GM23248 (cell line): ENCODE results near the gene C10orf88. TPM values are rescaled to one million over a fixed set of nuclear protein-coding genes. Genes with fewer than 3 reads are reported as not detected.

Experiments
- DNase-seq: peaks from one replicate; pipeline ENCODE4 v3.0.0-alpha.2; 2015
- H2AFZ ChIP-seq: fragments of 200-600 bp; sonication (generic); 2 replicates; pipeline ENCODE4 v1.6.1; 2016; ENCODE audit warnings: antibody characterized with exemption
- H3F3A ChIP-seq: fragments of 200-600 bp; sonication (generic); 2 replicates; pipeline ENCODE4 v1.6.1; 2016; ENCODE audit warnings: mild to moderate bottlenecking, antibody characterized with exemption, mixed run types; ENCODE audit not compliant: insufficient read depth
- H3K27ac ChIP-seq: fragments of 200-600 bp; sonication (generic); 2 replicates; pipeline ENCODE4 v1.5.1; 2016; ENCODE audit warnings: mild to moderate bottlenecking
- H3K27me3 ChIP-seq: fragments of 200-600 bp; sonication (generic); replicated peaks from 2 replicates; pipeline ENCODE4 v1.6.1; 2016; ENCODE audit warnings: mild to moderate bottlenecking; ENCODE audit not compliant: insufficient read depth
- H3K36me3 ChIP-seq: fragments of 200-600 bp; sonication (generic); 2 replicates; pipeline ENCODE4 v1.6.1; 2016; ENCODE audit warnings: low read depth, mild to moderate bottlenecking
- H3K4me1 ChIP-seq: fragments of 200-600 bp; sonication (generic); 2 replicates; pipeline ENCODE4 v1.6.1; 2016; ENCODE audit warnings: mild to moderate bottlenecking; ENCODE audit not compliant: insufficient read depth
- H3K4me2 ChIP-seq: fragments of 200-600 bp; sonication (generic); one replicate; pipeline ENCODE4 v1.6.1; 2016; ENCODE audit warnings: mild to moderate bottlenecking; ENCODE audit not compliant: unreplicated experiment
- H3K4me3 ChIP-seq: fragments of 200-600 bp; sonication (generic); 2 replicates; pipeline ENCODE4 v1.5.1; 2016; ENCODE audit warnings: mild to moderate bottlenecking
- H3K79me2 ChIP-seq: fragments of 200-600 bp; sonication (generic); 2 replicates; pipeline ENCODE4 v1.6.1; 2016; ENCODE audit warnings: mild to moderate bottlenecking; ENCODE audit not compliant: insufficient read depth
- H3K9ac ChIP-seq: fragments of 200-600 bp; sonication (generic); 2 replicates; pipeline ENCODE4 v1.6.1; 2016; ENCODE audit warnings: mild to moderate bottlenecking
- H3K9me2 ChIP-seq: fragments of 200-600 bp; sonication (generic); 2 replicates; pipeline ENCODE4 v1.6.1; 2016; ENCODE audit warnings: mixed run types, mild to moderate bottlenecking, moderate library complexity; ENCODE audit not compliant: insufficient read depth
- H3K9me3 ChIP-seq: fragments of 200-600 bp; sonication (generic); one replicate; pipeline ENCODE4 v1.6.1; 2017; ENCODE audit warnings: low read depth
- H4K20me1 ChIP-seq: fragments of 200-600 bp; sonication (generic); 2 replicates; pipeline ENCODE4 v1.6.0; 2016; ENCODE audit not compliant: insufficient read depth
- EZH2 ChIP-seq: fragments of 200-600 bp; sonication (generic); IDR thresholded peaks from 2 replicates; pipeline ENCODE4 v1.6.1; 2018; ENCODE audit warnings: antibody characterized with exemption, mild to moderate bottlenecking; ENCODE audit not compliant: insufficient read depth, poor library complexity, severe bottlenecking
- EZH2phosphoT487 ChIP-seq: fragments of 200-600 bp; sonication (generic); IDR thresholded peaks from 2 replicates; pipeline ENCODE4 v1.6.1; 2018; ENCODE audit warnings: antibody characterized with exemption, moderate library complexity, mild to moderate bottlenecking, low read depth; ENCODE audit not compliant: insufficient read depth
- whole genome bisulfite sequencing, 2 experiments: methylation state at CpG; one replicate each; pipeline ENCODE4 v1.1.6; 2015 to 2017; ENCODE audit warnings: low lambda C conversion rate in 2 of 2, low coverage in 1 of 2; ENCODE audit errors: missing lambda C conversion rate in 2 of 2; 5-methylcytosine and 5-hydroxymethylcytosine counted together
- in situ Hi-C: fragments of 300-500 bp; cut with MboI; formaldehyde crosslinking; loops from 2 replicates; pipeline ENCODE4 v1.15.0; 2020
- polyA plus RNA-seq: library from polyadenylated mRNA; unstranded; fragments of >200 nt; fragmentation: Nextera tagmentation; extraction: Ambion mirVana; gene quantifications from 2 replicates; pipeline ENCODE4 v1.2.1, GENCODE V29; 2016
- total RNA-seq: library from RNA; depleted of rRNA; stranded (reverse); fragments of >200 nt; shearing (Covaris generic); gene quantifications from 2 replicates; pipeline ENCODE4 v1.2.3, GENCODE V29; 2014

The C10orf88 gene
- total and polyA plus RNA-seq, 2 experiments from 2014 or later, result 8.8 to 12.5 TPM

DNA sequence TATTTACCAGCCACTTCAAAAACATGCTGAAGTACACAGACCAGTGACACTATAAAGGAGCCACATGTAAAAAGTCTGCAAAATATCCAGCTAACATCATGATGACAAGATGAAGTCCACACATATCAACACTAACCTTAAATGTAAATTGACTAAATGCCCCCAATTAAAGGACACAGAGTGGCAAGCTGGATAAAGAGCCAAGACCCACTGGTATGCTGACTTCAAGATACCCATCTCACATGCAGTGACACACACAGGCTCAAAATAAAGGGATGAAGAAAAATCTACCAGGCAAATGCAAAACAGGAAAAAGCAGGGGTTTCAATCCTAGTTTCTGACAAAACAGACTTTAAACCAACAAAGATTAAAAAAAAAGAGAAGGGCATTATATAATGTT is 12.9 kb upstream of the C10orf88 start:
- H3K9me3 ChIP-seq, result no peaks in the 10 kb centered on the region
- no peak overlapping the region for H2AFZ ChIP-seq
- H3F3A ChIP-seq, result no peaks in the 10 kb centered on the region
- no peak overlapping the region for H3K27ac ChIP-seq
- no peak overlapping the region for H3K9ac ChIP-seq
- H3K4me3 ChIP-seq, result no peak overlapping the region
- in situ Hi-C loops, result no loop called here
- no peak overlapping the region for H3K4me2 ChIP-seq
- TF ChIP-seq EZH2 (no peak), EZH2phosphoT487 (no peak)
- H3K27me3 ChIP-seq, result no peaks in the 10 kb centered on the region
- no peak for DNase-seq
- no peaks in the 10 kb centered on the region for H3K4me1 ChIP-seq
- H4K20me1 ChIP-seq, result no peaks in the 10 kb centered on the region
- no peaks in the 10 kb centered on the region for H3K9me2 ChIP-seq
- no peaks in the 10 kb centered on the region for H3K79me2 ChIP-seq
- no peaks in the 10 kb centered on the region for H3K36me3 ChIP-seq

- Histone ChIP-seq H3K36me3 (no peaks in the 10 kb centered on the region), H3K79me2 (no peaks in the 10 kb centered on the region), H3K4me2 (no peak overlapping the region), H3F3A (no peaks in the 10 kb centered on the region), H3K9ac (no peak overlapping the region), H4K20me1 (no peaks in the 10 kb centered on the region), H3K27me3 (no peaks in the 10 kb centered on the region), H3K9me2 (no peaks in the 10 kb centered on the region), H2AFZ (no peak overlapping the region), H3K9me3 (no peaks in the 10 kb centered on the region), H3K27ac (no peak overlapping the region), H3K4me3 (no peak overlapping the region), H3K4me1 (no peaks in the 10 kb centered on the region)
- WGBS, 2 experiments, result 45 to 63% methylated on average over 3 of the region's 3 CpGs
- DNase-seq, result no peak
- TF ChIP-seq EZH2, result no peak
- in situ Hi-C loops, result no loop called here
Measured at GRCh38 chr10:122962405-122962804, 8.4 kb upstream of the C10orf88 start.

GRCh38 chr10:122957474-122957873 is 3.4 kb upstream of the C10orf88 start:
- Histone ChIP-seq H3F3A (no peaks in the 10 kb centered on the region), H3K9ac (no peak overlapping the region), H3K9me2 (no peaks in the 10 kb centered on the region), H3K4me1 (peaks cover 10% of the 10 kb centered on the region), H4K20me1 (no peaks in the 10 kb centered on the region), H3K36me3 (no peaks in the 10 kb centered on the region), H3K4me2 (no peak overlapping the region), H3K9me3 (no peaks in the 10 kb centered on the region), H3K27ac (no peak overlapping the region), H2AFZ (no peak overlapping the region), H3K4me3 (no peak overlapping the region), H3K27me3 (no peaks in the 10 kb centered on the region), H3K79me2 (peaks cover 11% of the 10 kb centered on the region)
- in situ Hi-C loops, result no loop called here
- WGBS, 2 experiments, result 81 to 83% methylated on average over 5 of the region's 5 CpGs
- no peak for TF ChIP-seq EZH2phosphoT487
- no peak for TF ChIP-seq EZH2
- DNase-seq, result no peak

DNA sequence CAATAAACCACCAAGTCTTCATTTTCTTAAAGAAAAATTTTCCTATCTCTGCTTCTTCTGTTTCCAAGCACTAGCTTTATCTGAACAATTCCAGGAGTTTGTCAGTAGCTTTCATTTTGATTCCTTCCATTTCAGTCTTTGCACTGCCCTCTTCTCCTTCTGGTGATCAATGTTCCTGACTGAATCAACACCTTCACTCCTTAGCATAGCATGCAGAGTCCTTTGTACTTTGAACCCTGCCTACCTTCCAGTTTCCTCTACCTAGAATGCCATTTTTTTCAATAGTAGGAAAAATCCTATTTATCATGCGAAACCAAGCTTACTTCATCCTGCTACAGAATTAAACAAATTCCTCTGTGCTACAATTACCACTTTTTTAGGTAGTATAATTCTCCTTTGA is 1.9 kb upstream of the C10orf88 start:
- TF ChIP-seq EZH2 (no peak), EZH2phosphoT487 (no peak)
- Histone ChIP-seq H3K9ac (no peak overlapping the region), H3K27ac (no peak overlapping the region), H2AFZ (no peak overlapping the region), H3K4me1 (peaks cover 20% of the 10 kb centered on the region), H3K4me2 (no peak overlapping the region), H3K4me3 (no peak overlapping the region), H3K79me2 (peaks cover 27% of the 10 kb centered on the region), H3F3A (no peaks in the 10 kb centered on the region), H3K27me3 (no peaks in the 10 kb centered on the region), H4K20me1 (no peaks in the 10 kb centered on the region), H3K9me3 (no peaks in the 10 kb centered on the region), H3K36me3 (peaks cover 3% of the 10 kb centered on the region; the same call in 1 of the 2 replicates), H3K9me2 (no peaks in the 10 kb centered on the region)
- no peak for DNase-seq
- whole genome bisulfite sequencing, 2 experiments, result 94 to 95% methylated on average over 1 of the region's 1 CpG
- in situ Hi-C loops, result no loop called here

DNA sequence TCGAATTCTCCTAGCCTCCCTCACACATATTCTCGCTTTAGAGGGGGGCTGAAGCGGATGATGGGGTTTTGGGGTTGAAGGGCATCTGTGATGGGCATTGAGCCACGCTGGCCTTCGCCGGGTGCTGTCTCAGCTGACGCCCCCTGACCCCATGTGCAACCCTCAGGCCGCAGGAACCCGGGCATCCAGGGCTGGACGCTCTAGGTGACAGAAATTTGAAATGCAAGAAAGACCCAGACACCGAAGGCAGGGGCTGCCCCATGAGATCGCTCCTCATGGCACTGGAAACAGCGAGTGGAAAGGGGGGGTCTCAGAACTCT is 664 bp upstream of the C10orf88 start:
- peaks cover 37% of the 10 kb centered on the region for H3K79me2 ChIP-seq
- 56 to 60% methylated on average over 13 of the region's 13 CpGs for WGBS, 2 experiments
- TF ChIP-seq EZH2phosphoT487 (no peak), EZH2 (no peak)
- H3K4me2 ChIP-seq, result peak overlapping the region; percentile 51
- H3K4me3 ChIP-seq, result peak overlapping the region; percentile 86
- peak overlapping the region; percentile 90 for H2AFZ ChIP-seq
- no peak overlapping the region for H3K9ac ChIP-seq
- no peaks in the 10 kb centered on the region for H4K20me1 ChIP-seq
- no peak overlapping the region for H3K27ac ChIP-seq
- no peak for DNase-seq
- in situ Hi-C loops, result no loop called here
- H3K9me3 ChIP-seq, result no peaks in the 10 kb centered on the region
- no peaks in the 10 kb centered on the region for H3K27me3 ChIP-seq
- no peaks in the 10 kb centered on the region for H3F3A ChIP-seq
- no peaks in the 10 kb centered on the region for H3K9me2 ChIP-seq
- H3K4me1 ChIP-seq, result peaks cover 20% of the 10 kb centered on the region
- peaks cover 3% of the 10 kb centered on the region; the same call in 1 of the 2 replicates for H3K36me3 ChIP-seq
